ENCODE data around the gene KLHL5. TPM values are rescaled to one million over a fixed set of nuclear protein-coding genes. Genes with fewer than 3 reads are reported as not detected.
"Not testable (repeated sequence)": the region's sequence is repeated elsewhere in the genome, so short reads cannot be mapped to it uniquely, and the experiment has no call there.

The KLHL5 gene
- total RNA-seq, 1 donor from 2014 or later: 76.5 TPM

- no peak for DNase-seq (ENCODE audit: low read depth, low spot score)
These were observed 35.3 kb downstream of the KLHL5 start for GRCh38 chr4:39097290-39097689.

- DNase-seq (ENCODE audit: low read depth, low spot score): no peak
These were observed 40.3 kb downstream of the KLHL5 start for GRCh38 chr4:39102297-39102696.

GRCh38 chr4:39103291-39103690 lies 41.3 kb downstream of the KLHL5 start:
- no peak for DNase-seq (ENCODE audit: low read depth, low spot score)

GRCh38 chr4:39104255-39104654 lies 42.2 kb downstream of the KLHL5 start:
- no peak for DNase-seq (ENCODE audit: low read depth, low spot score)

- DNase-seq (ENCODE audit: low read depth, low spot score): no peak
These were observed 44.0 kb downstream of the KLHL5 start for GRCh38 chr4:39106011-39106410.

GRCh38 chr4:39114436-39114835 lies 52.4 kb downstream of the KLHL5 start:
- no peak for DNase-seq (ENCODE audit: low read depth, low spot score)

GRCh38 chr4:39118034-39118658 lies 56.1 kb downstream of the KLHL5 start:
- no peak for DNase-seq (ENCODE audit: low read depth, low spot score)

- DNase-seq (ENCODE audit: low read depth, low spot score): no peak
These were observed 58.4 kb downstream of the KLHL5 start for GRCh38 chr4:39120418-39120817.

- no peak for DNase-seq (ENCODE audit: low read depth, low spot score)
These were observed 63.0 kb downstream of the KLHL5 start for GRCh38 chr4:39124885-39125599.

GRCh38 chr4:39125600-39125985 lies 63.6 kb downstream of the KLHL5 start:
- no peak for DNase-seq (ENCODE audit: low read depth, low spot score)

- DNase-seq (ENCODE audit: low read depth, low spot score): no peak
These were observed 64.4 kb downstream of the KLHL5 start for GRCh38 chr4:39126256-39127095.

GRCh38 chr4:39133623-39134022 lies 71.6 kb downstream of the KLHL5 start:
- DNase-seq (ENCODE audit: low read depth, low spot score): no peak

- no peak for DNase-seq (ENCODE audit: low read depth, low spot score)
These were observed 72.8 kb downstream of the KLHL5 start for GRCh38 chr4:39134683-39135306.

- not testable (repeated sequence) for DNase-seq (ENCODE audit: low read depth, low spot score)
These were observed 76.2 kb downstream of the KLHL5 start for GRCh38 chr4:39138227-39138626.

GRCh38 chr4:39146211-39146610 lies 84.2 kb downstream of the KLHL5 start:
- DNase-seq (ENCODE audit: low read depth, low spot score): no peak

- no peak for DNase-seq (ENCODE audit: low read depth, low spot score)
These were observed 92.0 kb downstream of the KLHL5 start for GRCh38 chr4:39154009-39154408.

- DNase-seq (ENCODE audit: low read depth, low spot score): no peak
These were observed 95.5 kb downstream of the KLHL5 start for GRCh38 chr4:39157520-39157919.

GRCh38 chr4:39166177-39166576 lies 104.1 kb downstream of the KLHL5 start:
- no peak for DNase-seq (ENCODE audit: low read depth, low spot score)

- no peak for DNase-seq (ENCODE audit: low read depth, low spot score)
These were observed 104.6 kb downstream of the KLHL5 start for GRCh38 chr4:39166669-39167068.

- no peak for DNase-seq (ENCODE audit: low read depth, low spot score)
These were observed 107.4 kb downstream of the KLHL5 start for GRCh38 chr4:39169426-39169825.

GRCh38 chr4:39170301-39170700 lies 108.3 kb downstream of the KLHL5 start:
- no peak for DNase-seq (ENCODE audit: low read depth, low spot score)

Data from pulmonary artery endothelial cell (primary cell).